Mucosa of descending colon (tissue), 3 donors: ENCODE data around the gene MMADHC. TPM values are rescaled to one million over a fixed set of nuclear protein-coding genes. Genes with fewer than 3 reads are reported as not detected.
A peak's percentile ranks its signal among the peaks of the same experiment; 100 is the strongest.

Experiments used
- ATAC-seq: fragments of 200-7000 bp; cut with Tn5 transposase; one replicate; pipeline ENCODE4 v1.9.1; 2020; ENCODE audit warnings: mild to moderate bottlenecking, moderate library complexity
- DNase-seq, 3 donors: peaks; one replicate each; pipeline ENCODE4 v3.0.0-alpha.2; 2020
- H3K36me3 ChIP-seq: fragments of 200-600 bp; one replicate; pipeline ENCODE4 v1.8.0; 2021; ENCODE audit warnings: low read depth, mild to moderate bottlenecking
- H3K4me1 ChIP-seq: fragments of 200-600 bp; one replicate; pipeline ENCODE4 v1.8.0; 2021; ENCODE audit warnings: low read depth, mild to moderate bottlenecking
- H3K4me3 ChIP-seq: fragments of 200-600 bp; one replicate; pipeline ENCODE4 v1.8.0; 2021; ENCODE audit warnings: mild to moderate bottlenecking
- H3K9me3 ChIP-seq: fragments of 200-600 bp; one replicate; pipeline ENCODE4 v1.8.0; 2021; ENCODE audit warnings: mild to moderate bottlenecking
- intact Hi-C, 2 donors: fragments of 100-400 bp; cut with DNase I in 1 of 2; cut with micrococcal nuclease in 1 of 2; formaldehyde crosslinking; loops; one replicate each; pipeline versions ENCODE4 v1.11.0 to v1.11.1; 2022; cut with DNase I, micrococcal nuclease
- total RNA-seq, 3 donors: library from RNA; stranded (reverse); fragmentation: NEBNext Ultra II Directional in 2 of 3; extraction: Animal tissue kit (Norgen Biotek cat#: 25700) in 2 of 3; gene quantifications; one replicate each; pipeline versions ENCODE4 v1.2.1 to v1.2.4, GENCODE V29; 2021 to 2023
- TF ChIP-seq, protein P1 (sequence below): fragments of 200-600 bp; IDR thresholded peaks from one replicate; pipeline ENCODE4 v1.8.0; 2022; ENCODE audit warnings: antibody characterized with exemption, mild to moderate bottlenecking
- donor health status: DM: no; HTN: no; CAD: no; lungs with moderate emphysema.
- donor health status: DM: no; HTN: no; CAD: no.
- donor health status: DM: no; HTN: yes; CAD: no.

The MMADHC gene
- total RNA-seq, 3 donors from 2014 or later = 84.7 to 99.0 (median 88.2) TPM

DNA sequence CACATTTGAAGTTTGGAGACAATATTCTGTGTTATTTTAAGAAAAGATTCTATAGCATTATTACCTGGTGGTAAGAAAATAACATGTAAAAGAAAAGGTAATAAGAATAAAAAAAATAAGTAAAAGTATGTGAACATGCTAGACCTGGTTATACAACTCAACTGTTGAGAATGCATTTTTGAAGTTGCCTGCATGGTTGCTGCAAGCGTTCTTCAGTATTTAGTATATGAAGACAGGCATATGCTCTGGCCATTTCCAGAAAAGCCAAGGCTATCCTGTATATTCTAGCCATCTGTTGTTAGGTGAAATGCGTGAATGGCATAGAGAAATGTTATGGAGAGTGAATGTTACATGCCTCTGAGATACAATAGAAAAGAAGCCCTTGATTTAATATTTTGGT, 6.8 kb upstream of the MMADHC start:
- DNase-seq (no peak), ATAC-seq (no peak)
- intact Hi-C loops = loop anchor here (10.0 kb wide), 3 partner anchors 890 to 1640 kb away; partner anchors contain the start of gene RND3 (in 1 of the 2)
- TF ChIP-seq, protein P1, sequence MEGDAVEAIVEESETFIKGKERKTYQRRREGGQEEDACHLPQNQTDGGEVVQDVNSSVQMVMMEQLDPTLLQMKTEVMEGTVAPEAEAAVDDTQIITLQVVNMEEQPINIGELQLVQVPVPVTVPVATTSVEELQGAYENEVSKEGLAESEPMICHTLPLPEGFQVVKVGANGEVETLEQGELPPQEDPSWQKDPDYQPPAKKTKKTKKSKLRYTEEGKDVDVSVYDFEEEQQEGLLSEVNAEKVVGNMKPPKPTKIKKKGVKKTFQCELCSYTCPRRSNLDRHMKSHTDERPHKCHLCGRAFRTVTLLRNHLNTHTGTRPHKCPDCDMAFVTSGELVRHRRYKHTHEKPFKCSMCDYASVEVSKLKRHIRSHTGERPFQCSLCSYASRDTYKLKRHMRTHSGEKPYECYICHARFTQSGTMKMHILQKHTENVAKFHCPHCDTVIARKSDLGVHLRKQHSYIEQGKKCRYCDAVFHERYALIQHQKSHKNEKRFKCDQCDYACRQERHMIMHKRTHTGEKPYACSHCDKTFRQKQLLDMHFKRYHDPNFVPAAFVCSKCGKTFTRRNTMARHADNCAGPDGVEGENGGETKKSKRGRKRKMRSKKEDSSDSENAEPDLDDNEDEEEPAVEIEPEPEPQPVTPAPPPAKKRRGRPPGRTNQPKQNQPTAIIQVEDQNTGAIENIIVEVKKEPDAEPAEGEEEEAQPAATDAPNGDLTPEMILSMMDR = no peak
- Histone ChIP-seq H3K9me3 (no peaks in the 10 kb centered on the region), H3K4me3 (no peak overlapping the region), H3K4me1 (no peaks in the 10 kb centered on the region), H3K36me3 (no peaks in the 10 kb centered on the region)

DNA sequence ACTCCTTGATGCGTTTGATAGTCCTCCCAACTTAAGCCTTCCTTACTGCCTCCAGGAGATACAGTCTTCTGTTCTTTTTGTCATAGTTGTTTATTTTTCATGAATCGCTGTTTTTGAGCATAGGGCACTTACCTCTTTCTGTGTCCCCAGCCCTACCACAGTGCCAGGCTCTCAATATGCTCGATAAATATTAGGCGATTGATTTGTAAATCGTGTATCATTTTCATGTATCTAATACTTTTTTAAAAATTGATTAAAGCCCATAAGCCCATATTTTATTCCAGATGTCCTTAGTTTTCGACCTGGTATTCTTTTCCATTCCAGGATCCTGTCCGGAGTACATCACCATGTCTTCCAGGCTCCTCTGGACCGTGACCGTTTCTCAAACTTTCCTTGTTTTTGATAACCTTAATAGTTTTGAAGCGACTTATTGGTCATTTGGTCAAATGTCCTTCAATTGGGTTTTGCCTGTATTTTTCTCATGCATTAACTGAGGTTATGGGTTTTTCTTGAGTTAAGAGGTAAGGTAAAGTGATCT, 444 bp upstream of the MMADHC start:
- no peaks in the 10 kb centered on the region for H3K9me3 ChIP-seq
- H3K4me1 ChIP-seq = peaks cover 2% of the 10 kb centered on the region
- H3K4me3 ChIP-seq = no peak overlapping the region
- H3K36me3 ChIP-seq = no peaks in the 10 kb centered on the region
- ATAC-seq = no peak
- DNase-seq = no peak
- intact Hi-C loops = no loop called here
- TF ChIP-seq, protein P1 = no peak

DNA sequence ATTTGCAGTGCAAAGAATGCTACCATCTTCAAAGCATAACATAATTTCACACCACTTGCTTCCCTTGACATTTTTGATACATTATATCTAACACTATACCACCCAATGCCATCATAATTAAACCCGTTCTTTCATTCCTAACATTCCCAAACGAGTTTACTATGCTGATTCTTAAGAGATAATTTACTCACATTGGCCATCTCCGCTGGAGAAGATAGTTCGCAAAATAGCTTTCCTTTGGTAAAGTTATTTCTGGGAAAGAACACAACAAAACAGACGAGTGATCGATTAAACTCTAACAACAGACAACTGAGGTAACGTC, 716 bp downstream of the MMADHC start:
- intact Hi-C loops = no loop called here
- H3K9me3 ChIP-seq = no peaks in the 10 kb centered on the region
- TF ChIP-seq, protein P1 = no peak
- ATAC-seq = no peak
- DNase-seq = no peak
- no peaks in the 10 kb centered on the region for H3K36me3 ChIP-seq
- peaks cover 2% of the 10 kb centered on the region for H3K4me1 ChIP-seq
- peak overlapping the region; percentile 62 for H3K4me3 ChIP-seq

DNA sequence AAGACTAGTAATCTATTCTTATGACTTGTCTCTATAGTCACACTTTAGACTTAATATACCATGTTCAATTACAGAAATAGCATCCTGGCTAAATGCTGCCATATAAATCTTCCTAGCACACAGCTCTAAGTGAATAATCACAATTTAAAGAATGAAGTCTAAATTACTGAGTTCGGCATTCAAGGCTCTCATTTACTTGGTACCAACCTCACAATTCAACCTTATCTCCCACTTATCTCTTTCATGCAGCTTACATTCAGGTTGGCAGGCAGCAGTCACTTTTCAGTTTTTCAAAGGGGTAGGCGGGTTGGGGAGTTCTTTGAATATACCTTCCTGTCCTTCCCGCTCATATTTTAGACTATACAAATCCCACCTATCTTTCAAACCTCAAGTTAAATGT, 1.5 kb downstream of the MMADHC start:
- no peak overlapping the region for H3K4me3 ChIP-seq
- intact Hi-C loops = no loop called here
- no peaks in the 10 kb centered on the region for H3K36me3 ChIP-seq
- no peak for ATAC-seq
- no peaks in the 10 kb centered on the region for H3K9me3 ChIP-seq
- no peak for DNase-seq
- peaks cover 2% of the 10 kb centered on the region for H3K4me1 ChIP-seq
- TF ChIP-seq, protein P1 = no peak

DNA sequence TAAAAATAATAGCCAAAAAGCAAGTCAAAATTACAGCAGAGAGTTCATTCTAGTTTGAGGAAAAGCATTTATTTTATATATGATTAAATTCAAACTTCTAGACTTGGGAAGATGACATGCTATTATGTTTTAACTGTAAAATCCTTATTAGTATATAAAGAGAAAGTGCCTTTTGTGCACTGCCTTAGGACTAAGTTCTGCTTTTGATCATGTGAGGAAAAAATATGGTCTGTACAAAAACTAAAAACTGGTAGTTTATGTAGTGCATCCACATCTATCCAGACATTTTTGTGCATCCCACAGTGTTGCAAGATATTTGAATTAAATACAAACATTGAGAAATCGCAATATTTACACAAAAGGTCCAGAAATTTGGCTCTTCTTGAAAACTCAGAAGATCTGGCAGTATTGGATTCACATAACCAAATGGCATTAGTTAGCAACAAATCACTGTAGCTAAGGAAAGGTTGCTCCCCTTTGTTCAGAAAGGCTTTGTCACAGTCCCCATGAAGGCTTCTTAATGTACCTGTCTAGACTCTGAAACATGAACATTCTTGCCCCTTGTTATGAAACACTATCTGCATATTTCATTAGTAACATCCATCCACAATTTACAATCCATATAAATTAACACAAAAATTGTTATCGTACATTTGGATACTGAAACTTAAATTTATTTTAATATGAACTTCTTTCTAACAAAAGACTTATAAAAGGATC, 2.2 kb downstream of the MMADHC start:
- ATAC-seq (no peak), DNase-seq (no peak)
- Histone ChIP-seq H3K4me3 (no peak overlapping the region), H3K9me3 (no peaks in the 10 kb centered on the region), H3K4me1 (peaks cover 2% of the 10 kb centered on the region), H3K36me3 (no peaks in the 10 kb centered on the region)
- TF ChIP-seq, protein P1 = no peak
- intact Hi-C loops = no loop called here
